ENCODE data around the gene TSPAN4.

GRCh38 chr11:820655-821511 lies 21.8 kb upstream of the TSPAN4 start:
- TF ChIP-seq CTCF (IDR thresholded peaks at IDR 0.05; ENCODE audit: insufficient read depth, low read length): no peak
- peak; percentile 9; the same call in 1 of the 2 replicates for TF ChIP-seq POLR2AphosphoS5 (IDR thresholded peaks at IDR 0.05; ENCODE audit: low read depth)
- TF ChIP-seq REST (IDR thresholded peaks at IDR 0.05; ENCODE audit: insufficient replicate concordance, low read depth): no peak
